T-helper 22 cell (primary cell): ENCODE results near the gene IPO9.

Source experiments
- DNase-seq: peaks from one replicate; pipeline ENCODE4 v3.0.0-alpha.2; 2020; ENCODE audit warnings: low read depth

Gene IPO9

GRCh38 chr1:201906336-201906735 lies 77.4 kb downstream of the IPO9 start:
- no peak for DNase-seq

- DNase-seq = no peak
Observed at GRCh38 chr1:201907621-201908020, 78.7 kb downstream of the IPO9 start.

GRCh38 chr1:201911826-201912571 lies 83.0 kb downstream of the IPO9 start:
- no peak for DNase-seq

GRCh38 chr1:201912832-201913231 lies 83.9 kb downstream of the IPO9 start:
- DNase-seq = no peak

- DNase-seq = no peak
Observed at GRCh38 chr1:201914456-201915235, 85.7 kb downstream of the IPO9 start.

GRCh38 chr1:201916649-201917249 lies 87.8 kb downstream of the IPO9 start:
- DNase-seq = no peak

GRCh38 chr1:201917362-201918033 lies 88.5 kb downstream of the IPO9 start:
- DNase-seq = no peak

GRCh38 chr1:201918343-201918742 lies 89.4 kb downstream of the IPO9 start:
- DNase-seq = no peak

- DNase-seq = no peak
Observed at GRCh38 chr1:201921952-201922558, 93.1 kb downstream of the IPO9 start.

- no peak for DNase-seq
Observed at GRCh38 chr1:201925301-201925567, 96.3 kb downstream of the IPO9 start.

- no peak for DNase-seq
Observed at GRCh38 chr1:201925981-201926645, 97.2 kb downstream of the IPO9 start.

- no peak for DNase-seq
Observed at GRCh38 chr1:201928266-201928665, 99.3 kb downstream of the IPO9 start.

GRCh38 chr1:201930137-201930536 lies 101.2 kb downstream of the IPO9 start:
- no peak for DNase-seq

- DNase-seq = no peak
Observed at GRCh38 chr1:201930803-201931202, 101.8 kb downstream of the IPO9 start.
